ENCODE measurements around the gene BICRA. TPM values are rescaled to one million over a fixed set of nuclear protein-coding genes. Genes with fewer than 3 reads are reported as not detected.

Gene BICRA
- total and polyA plus RNA-seq, 9 of the 15 experiments (the other 6 are each of a cell fraction or from before 2014, with no cell fraction given) = 0.01 to 8.8 (median 1.2) TPM

- TF ChIP-seq NFRKB (IDR thresholded peaks at IDR 0.05; ENCODE audit: low read depth) = peak; percentile 66; the same call in 1 of the 2 replicates
- peak; percentile 93 for TF ChIP-seq ARID1B (IDR thresholded peaks at IDR 0.05)
- peak; percentile 50; the same call in 1 of the 2 replicates for TF ChIP-seq NFIC (IDR thresholded peaks at IDR 0.05)
- peak in 1 of 2 experiments; percentile 25; a peak in 1 of 4 replicates for TF ChIP-seq ARNT (IDR thresholded peaks at IDR 0.05)
- TF ChIP-seq KDM1A (IDR thresholded peaks at IDR 0.05) = peak; percentile 69 to 89
- no peak for TF ChIP-seq RERE (CRISPR knock-in tag; IDR thresholded peaks at IDR 0.05; ENCODE audit: borderline replicate concordance)
- 0 out of 2 replicates have a peak, but pooled peaks have one; percentile 0 for TF ChIP-seq HNRNPL (IDR thresholded peaks at IDR 0.05; ENCODE audit: low read depth, low read length)
- TF ChIP-seq, protein P1, sequence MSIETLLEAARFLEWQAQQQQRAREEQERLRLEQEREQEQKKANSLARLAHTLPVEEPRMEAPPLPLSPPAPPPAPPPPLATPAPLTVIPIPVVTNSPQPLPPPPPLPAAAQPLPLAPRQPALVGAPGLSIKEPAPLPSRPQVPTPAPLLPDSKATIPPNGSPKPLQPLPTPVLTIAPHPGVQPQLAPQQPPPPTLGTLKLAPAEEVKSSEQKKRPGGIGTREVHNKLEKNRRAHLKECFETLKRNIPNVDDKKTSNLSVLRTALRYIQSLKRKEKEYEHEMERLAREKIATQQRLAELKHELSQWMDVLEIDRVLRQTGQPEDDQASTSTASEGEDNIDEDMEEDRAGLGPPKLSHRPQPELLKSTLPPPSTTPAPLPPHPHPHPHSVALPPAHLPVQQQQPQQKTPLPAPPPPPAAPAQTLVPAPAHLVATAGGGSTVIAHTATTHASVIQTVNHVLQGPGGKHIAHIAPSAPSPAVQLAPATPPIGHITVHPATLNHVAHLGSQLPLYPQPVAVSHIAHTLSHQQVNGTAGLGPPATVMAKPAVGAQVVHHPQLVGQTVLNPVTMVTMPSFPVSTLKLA (conservative IDR thresholded peaks at IDR 0.05) = peak in 1 of 2 experiments; percentile 72; a peak in 2 of 4 replicates
- no peak for TF ChIP-seq MEF2A (IDR thresholded peaks at IDR 0.05; ENCODE audit: control insufficient read depth, low read depth, low read length)
- peak; percentile 83 for TF ChIP-seq NCOR1 (IDR thresholded peaks at IDR 0.05)
- TF ChIP-seq BMI1 (IDR thresholded peaks at IDR 0.05; ENCODE audit: low read length) = no peak
- peak; percentile 81 for TF ChIP-seq TAL1 (IDR thresholded peaks at IDR 0.05)
- TF ChIP-seq TOE1 (IDR thresholded peaks at IDR 0.05; ENCODE audit: borderline replicate concordance) = peak; percentile 35; the same call in 1 of the 2 replicates
- no peak for TF ChIP-seq TOE1 (CRISPR knock-in tag; IDR thresholded peaks at IDR 0.05; ENCODE audit: borderline replicate concordance, low read depth)
- TF ChIP-seq GATA2 (CRISPR knock-in tag; IDR thresholded peaks at IDR 0.05) = peak; percentile 52; the same call in 1 of the 2 replicates
- TF ChIP-seq HDAC1 (IDR thresholded peaks at IDR 0.05) = peak in 1 of 2 experiments; percentile 66; a peak in 1 of 4 replicates
- TF ChIP-seq, protein P2, sequence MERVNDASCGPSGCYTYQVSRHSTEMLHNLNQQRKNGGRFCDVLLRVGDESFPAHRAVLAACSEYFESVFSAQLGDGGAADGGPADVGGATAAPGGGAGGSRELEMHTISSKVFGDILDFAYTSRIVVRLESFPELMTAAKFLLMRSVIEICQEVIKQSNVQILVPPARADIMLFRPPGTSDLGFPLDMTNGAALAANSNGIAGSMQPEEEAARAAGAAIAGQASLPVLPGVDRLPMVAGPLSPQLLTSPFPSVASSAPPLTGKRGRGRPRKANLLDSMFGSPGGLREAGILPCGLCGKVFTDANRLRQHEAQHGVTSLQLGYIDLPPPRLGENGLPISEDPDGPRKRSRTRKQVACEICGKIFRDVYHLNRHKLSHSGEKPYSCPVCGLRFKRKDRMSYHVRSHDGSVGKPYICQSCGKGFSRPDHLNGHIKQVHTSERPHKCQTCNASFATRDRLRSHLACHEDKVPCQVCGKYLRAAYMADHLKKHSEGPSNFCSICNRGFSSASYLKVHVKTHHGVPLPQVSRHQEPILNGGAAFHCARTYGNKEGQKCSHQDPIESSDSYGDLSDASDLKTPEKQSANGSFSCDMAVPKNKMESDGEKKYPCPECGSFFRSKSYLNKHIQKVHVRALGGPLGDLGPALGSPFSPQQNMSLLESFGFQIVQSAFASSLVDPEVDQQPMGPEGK (CRISPR knock-in tag; IDR thresholded peaks at IDR 0.05; ENCODE audit: borderline replicate concordance) = no peak
- peak; percentile 66 for TF ChIP-seq HMGN3 (IDR thresholded peaks at IDR 0.05; ENCODE audit: borderline replicate concordance, extremely low read depth, insufficient read length, low read depth, low read length)
These were observed 121.0 kb downstream of the BICRA start (continued) for GRCh38 chr19:47729799-47730520.

All from K562 (cell line).